CD4-positive, alpha-beta T cell treated with Interleukin-17A for 1 hour (primary cell): ENCODE measurements around the gene GRIK1.
"Not testable (repeated sequence)": the region's sequence is repeated elsewhere in the genome, so short reads cannot be mapped to it uniquely, and the experiment has no call there.

Experiments used
- DNase-seq: peaks from one replicate; pipeline ENCODE4 v3.0.0-alpha.2; 2020

GRIK1 gene

DNA sequence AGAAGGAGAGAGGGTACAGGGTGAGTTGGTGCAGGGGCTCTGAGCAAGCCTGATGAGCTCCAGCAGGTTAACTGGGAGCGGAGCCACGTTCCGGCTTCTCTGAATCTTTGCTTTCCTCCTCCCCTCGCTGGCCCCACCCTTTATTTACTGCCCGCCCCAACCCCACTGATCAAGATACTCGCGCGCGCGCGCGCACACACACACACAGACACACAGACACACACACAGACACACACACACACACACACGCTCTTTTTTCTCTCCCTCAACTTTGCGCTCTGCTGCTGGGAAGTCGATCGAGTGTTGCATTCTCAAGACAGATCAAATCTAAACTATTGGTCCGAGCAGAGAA lies at the start of gene GRIK1:
Gene GRIK1 (minus strand): TSS at position 73 of the 352 bp plus-strand sequence.
- no peak for DNase-seq

DNA sequence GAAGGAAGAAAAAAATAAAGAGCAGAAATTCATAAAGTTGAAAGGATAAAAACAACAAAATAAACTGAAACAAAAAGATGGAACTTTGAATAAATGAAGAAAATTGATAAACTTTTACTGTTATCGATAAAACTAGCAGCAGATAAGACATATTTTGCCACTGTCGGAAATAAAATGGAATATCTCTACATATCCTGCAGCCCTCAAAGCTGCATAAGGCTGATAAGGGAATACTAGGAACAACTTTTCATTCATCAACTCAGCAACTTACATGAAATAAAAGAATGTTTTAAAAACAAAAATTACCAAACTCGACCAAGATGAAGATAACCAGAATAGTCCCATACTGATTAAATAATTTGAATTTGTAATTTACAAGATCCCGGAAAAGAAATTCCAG lies 48.0 kb upstream of the GRIK1 start:
- no peak for DNase-seq

DNA sequence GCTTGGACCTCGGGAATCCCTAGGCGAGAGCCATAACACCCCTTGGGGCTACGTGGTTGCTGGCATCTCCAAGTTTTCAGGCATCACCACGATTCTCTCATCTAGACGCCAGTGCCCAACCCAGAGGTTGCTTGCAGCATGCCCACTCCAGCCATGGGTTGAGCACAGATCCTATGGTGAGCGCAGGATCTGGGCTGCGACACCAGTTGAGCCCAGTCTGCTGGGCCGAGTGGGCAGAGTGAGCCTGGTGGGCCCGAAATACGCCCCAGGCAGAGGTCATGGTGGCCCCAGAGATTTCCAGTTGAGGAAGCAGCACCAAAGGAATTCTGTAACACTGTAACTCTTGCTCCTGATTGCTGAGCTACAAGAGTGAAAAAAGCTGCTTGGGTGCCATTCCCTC lies 46.1 kb upstream of the GRIK1 start:
- DNase-seq = no peak

DNA sequence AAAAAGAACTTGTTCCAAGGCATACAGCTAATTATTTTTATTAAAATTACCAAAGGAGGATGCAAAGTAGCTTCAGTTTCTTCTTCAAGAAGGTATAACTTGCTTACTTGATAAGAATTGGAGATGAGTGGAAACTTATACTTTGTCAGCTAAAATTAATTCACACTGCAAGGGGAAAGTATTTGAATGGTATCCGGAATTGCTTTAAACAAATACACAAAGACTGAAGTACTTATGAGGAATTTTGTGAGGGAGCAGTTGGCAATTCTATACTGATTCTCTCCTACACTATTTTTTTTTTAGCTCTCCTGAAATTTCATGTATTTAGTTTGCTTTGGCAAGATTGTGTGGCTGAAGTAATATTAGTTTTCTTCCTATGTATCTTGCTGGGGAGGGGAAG lies 39.2 kb upstream of the GRIK1 start:
- no peak for DNase-seq

DNA sequence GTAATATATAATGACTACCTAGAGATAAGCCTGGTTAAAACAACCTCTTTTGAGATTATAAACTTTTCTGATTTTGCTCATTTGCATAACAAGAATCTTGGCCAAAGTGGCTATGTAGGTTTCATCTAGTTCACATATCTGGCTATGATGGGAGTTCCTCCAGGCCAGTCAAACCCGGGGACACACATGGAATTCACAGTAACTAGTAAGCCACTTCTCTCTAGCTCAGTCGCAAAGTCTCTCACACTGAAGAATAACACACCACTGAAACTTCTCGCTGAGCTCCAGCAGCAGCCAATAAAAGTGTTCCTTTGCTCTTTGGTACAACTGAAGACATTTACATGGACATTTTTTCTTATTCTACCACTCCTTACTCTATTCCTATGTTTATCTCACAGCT lies 36.0 kb upstream of the GRIK1 start:
- DNase-seq = no peak

DNA sequence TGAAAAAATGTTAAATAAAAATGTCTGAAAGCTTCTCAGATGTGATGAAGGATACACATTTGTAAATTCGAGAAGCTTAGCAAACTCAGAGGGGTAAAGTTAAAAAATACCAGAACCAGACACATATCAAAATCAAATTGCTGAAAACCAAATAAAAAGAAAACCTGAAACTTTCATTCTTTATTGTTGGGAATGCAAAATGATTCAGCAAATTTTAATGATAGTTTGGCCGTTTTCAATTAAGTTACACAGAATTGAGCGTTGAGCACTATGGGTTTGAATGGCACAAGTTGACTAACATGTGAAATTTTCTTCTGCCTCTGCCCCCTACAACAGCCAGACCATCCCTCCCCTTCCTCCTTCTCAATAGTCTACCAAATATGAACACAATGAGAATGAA lies 33.5 kb upstream of the GRIK1 start:
- DNase-seq = no peak

DNA sequence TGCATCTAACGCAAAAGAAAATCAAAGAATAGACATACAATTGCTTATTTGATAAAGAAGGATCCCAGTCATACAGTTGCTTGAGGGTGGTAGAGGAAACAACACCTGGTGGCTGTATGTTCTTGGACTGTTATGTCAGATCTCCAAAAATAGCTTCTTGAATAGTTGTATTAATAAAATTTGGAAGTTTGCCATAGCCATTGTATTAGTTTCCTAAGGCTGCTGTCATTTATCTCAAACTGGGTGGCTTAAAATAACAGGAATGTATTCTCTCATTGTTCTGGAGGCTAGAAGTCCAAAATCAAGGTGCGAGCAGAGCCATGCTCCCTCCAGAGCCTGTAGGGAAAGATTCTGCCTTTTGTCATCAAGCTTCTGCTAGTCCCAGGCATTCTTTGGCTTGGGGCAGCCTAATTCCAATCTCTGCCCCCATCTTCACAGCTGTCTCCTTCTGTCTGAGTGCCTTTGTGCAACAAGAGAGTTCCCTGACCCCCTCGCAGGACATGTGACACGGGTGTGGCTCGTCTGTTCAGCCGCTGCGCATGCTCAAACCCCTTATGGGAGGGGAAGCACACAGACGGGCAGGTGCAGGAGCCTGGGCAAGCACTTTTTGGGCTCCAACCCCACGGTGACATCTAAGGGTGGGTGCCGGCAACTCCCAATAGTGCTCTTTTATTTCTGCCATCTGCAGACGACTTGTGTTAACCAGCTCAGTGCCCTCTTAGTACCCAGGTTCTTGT lies 21.7 kb upstream of the GRIK1 start:
- DNase-seq = no peak

DNA sequence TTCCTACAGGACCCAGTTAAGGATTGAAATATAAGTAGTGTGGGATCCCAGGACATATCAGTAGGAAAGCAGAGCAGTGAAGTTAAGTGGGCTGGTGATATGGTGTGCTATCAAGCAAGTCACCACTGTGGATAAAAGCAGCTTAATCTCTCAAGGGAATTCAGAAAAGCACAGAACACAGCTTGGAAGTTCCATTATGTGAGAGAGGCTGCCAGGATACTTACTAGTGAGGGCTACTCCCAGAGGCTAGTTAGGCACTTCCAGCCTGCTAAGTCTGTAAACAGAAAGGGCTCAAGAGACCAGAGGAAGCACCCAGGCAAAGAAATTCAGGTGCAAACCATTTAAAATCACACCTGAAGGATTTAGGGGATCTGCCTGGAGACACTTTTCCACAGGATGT lies 18.8 kb upstream of the GRIK1 start:
- DNase-seq = no peak

DNA sequence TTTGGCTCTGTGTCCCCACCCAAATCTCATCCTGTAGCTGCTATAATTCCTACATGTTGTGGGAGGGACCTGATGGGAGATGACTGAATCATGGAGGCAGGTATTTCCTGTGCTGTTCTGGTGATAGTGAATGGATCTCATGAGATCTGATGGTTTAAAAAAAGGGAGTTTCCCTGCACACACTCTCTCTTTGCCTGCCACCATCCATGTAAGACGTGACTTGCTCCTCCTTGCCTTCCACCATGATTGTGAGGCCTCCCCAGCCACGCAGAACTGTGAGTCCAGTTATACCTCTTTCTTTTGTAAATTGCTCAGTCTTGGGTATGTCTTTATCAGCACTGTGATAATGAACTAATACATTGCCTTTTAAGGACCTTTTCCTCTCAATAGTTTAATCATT lies 18.2 kb upstream of the GRIK1 start:
- not testable (repeated sequence) for DNase-seq

DNA sequence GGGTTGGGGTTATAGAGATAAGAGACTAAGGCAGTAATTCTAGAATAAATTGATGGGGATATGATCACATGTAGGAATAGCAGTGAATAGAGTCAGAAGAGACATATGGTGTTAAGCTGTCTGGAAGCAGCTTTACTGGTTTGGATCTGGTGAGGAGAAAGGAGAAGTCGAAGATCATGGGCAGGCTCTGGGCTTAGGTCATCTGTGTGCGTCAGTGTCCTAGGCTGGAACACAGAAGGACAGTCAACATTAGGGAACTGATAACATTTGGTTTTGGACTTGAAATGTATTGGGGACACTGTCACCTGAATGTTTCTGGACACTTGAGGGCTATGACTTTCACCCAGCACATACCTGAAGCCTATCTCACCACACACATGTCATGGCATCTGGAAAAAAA lies 13.9 kb upstream of the GRIK1 start:
- no peak for DNase-seq

DNA sequence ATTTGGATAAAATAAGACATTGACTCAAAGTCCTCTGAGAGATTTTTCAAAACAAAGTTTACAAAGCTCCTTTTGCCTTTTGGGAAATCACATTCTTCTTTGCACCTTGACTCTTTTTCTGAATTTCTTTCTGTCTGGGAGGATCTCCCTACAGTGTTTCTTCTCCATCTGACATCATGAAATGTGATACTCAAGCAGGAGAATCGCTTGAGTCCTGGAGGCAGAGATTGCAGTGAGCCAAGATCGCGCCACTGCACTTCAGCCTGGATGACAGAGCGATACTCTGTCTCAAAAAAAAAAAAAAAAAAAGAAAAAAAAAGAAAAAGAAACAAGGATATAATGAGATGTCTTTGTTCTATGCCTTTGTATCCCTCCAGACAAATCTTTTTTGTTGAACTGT lies 13.3 kb upstream of the GRIK1 start:
- DNase-seq = no peak

DNA sequence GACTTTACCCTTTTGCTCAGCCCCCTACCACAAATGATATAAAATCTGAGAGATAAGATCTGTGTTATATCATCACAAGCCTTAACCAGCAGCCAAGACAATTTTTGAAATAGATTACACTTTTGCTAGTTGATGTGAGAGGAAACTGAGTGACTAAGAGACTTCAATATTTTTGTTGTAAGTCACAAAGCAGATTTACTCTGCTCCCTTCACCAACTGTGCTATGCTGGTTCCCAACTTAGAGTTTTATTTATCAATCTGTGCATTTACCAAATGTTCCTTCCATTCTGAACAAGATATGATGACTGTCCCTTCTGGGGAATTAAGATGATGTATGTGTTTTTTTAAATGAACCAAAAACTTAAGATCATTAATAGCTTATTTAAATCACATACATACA lies 12.1 kb upstream of the GRIK1 start:
- DNase-seq = no peak

DNA sequence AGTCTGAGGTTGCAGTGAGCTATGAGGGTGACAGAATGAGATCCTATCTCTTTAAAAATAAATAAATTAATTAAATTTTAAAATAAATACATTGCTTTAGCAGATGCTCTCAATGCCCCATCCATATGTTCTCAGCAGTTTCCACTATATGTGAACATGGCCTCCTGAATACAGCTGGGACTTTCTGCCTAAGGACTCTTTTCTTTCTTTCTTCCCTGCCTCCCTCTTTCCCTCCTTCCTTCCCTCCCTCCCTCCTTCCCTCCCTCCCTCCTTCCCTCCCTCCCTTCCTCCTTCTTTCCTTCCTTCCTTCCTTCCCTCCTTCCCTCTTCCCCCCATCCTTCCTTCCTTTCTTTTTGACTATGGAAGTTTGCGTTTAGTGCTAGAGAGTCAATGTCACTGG lies 10.2 kb upstream of the GRIK1 start:
- DNase-seq = no peak

DNA sequence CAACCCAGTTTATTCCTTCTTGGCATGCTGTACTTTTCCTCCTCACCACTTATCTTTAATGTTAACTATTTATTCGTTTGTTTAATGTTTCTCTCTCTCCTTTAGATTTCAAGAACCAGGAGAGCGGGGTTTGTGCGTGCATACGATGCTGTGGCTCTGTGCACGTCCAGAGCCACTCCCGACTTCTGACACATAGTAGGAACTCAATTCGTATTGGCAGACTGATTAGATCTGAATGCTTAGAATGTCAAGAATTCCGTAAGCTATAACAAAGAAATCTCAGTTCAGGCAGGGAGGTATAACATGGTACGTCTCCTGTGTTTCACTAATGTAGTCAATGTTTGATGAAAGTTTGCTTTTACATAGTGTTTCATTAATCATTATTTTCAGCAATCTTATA lies 7.3 kb upstream of the GRIK1 start:
- DNase-seq = no peak

DNA sequence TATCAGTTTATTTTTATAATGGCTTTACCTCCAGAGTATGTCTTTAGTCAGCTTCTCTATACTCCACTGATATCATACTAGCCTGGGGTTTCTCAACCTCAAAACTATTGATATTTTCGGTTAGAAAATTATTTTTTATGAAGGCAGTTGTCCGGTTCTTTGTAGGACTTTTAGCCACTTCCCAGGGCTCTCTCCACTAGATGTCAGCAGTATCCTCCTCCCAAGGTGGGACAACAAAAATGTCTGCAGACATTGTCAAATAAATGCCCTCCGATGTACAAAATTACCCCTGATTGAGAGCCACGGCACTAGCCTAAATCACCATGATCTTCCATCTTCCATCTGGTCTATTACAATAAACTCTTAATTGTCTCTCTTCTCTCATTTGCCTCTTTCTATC lies 4.1 kb upstream of the GRIK1 start:
- no peak for DNase-seq

DNA sequence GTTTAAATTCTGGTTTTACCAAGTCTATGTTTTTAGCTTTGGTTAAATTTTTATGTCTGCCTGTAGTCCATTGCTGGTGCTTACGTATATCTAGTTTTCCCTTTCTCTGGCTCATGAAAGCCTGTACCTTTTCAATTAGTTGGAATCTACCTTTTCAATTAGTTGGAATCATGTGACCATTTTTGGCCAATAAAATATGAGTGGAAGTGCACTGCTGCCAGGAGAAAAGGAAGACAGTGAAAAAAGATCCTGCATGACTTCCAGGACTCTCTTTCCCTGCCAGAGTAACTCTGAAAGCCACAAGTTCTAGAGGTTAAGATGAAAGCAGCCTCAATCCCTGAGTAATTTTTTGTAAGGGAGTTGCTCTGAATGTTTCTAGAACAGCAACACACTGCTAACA lies 2.2 kb upstream of the GRIK1 start:
- DNase-seq = no peak

DNA sequence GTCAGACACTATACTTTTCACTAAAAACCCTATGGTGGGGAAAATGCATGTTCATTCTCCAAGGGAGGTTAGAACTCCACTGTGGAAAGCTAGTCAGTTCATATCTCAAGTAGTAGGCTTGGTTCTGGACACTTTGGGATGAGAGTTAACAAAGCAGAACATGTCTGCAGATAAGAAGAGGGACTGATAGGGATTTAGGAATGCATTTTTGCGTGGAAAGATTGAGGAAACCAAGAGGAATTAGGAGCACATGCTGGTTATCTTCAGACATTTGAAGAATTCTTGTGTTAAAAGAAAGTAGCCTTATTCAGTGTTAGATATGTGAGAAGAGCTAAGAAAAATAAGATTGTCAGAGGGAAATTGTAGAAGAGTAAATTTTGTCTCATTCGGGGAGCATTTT lies 1.2 kb upstream of the GRIK1 start:
- DNase-seq = no peak

DNA sequence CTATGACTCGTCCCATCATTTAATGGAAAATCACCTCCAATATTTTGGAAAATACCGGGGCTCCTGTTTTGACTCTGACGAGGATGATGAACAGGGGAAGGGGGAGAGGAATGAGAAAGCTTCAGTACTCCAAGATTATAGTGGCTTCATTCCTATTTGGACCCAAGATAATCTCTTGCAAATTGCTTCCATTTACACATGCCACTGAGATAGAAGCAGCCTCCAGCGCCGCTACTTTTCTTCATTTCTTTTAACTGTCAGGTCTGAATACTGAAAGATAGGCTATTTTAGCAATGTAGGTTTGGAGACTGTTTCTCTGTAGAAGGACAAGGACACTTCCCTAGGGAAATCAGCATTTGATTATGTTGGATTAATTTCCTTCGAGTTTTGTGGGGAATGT lies 565 bp upstream of the GRIK1 start:
- DNase-seq = no peak

DNA sequence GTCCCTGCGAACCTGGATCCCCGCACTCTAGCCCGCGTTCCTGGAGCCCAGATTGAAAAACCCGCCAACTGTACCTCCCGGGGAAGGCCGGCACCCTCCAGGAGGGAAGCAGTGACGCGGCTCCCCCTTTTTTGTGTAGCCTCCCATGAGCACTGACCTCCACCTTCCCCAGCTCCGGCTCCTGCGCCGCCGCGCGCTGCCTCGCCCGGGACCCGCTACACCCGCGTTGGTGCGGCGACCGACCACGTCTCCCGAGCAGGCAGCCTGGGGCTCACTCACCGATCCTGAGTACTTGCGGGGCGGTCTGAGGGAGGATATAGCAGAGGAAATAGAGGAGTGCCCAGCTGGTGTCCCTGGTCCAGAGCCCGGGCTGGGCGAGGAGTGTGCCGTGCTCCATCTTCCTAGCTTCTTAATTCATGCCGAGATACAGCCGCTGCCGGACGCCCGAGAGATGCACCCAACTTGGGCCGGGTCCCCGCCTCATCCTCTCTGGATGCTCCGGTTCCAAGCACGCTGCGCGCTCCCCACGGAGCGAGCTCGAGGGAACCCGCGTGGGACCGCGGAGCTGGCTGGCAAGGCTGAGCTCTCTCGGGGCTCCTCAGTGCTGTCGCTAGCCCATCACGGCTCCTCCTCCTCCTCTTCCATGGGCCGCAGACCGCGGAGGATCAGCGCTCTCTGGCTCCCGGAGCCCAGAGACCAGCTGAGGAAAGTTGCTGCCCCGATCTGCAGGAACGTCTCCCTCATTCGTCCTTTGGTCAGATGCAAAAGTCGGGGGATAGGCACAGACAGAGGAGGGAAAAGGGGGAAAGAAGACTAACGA lies 482 bp downstream of the GRIK1 start:
- DNase-seq = no peak

DNA sequence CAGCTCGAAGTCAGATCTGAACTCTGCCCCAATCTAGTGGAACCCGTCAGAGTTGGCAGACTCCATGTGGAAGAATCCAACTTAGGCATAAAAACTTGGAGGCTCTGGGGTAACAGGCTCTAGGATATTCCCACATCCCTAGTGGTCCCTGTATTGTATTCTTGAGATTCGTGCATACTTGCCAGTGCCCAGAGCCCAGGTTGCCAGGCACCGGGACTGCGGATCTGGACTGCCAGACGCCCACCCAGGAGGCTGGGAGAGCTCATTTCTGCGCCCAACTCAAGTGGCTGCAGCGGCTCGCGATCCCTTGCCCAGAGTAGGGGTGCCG lies 1.1 kb downstream of the GRIK1 start:
- no peak for DNase-seq

DNA sequence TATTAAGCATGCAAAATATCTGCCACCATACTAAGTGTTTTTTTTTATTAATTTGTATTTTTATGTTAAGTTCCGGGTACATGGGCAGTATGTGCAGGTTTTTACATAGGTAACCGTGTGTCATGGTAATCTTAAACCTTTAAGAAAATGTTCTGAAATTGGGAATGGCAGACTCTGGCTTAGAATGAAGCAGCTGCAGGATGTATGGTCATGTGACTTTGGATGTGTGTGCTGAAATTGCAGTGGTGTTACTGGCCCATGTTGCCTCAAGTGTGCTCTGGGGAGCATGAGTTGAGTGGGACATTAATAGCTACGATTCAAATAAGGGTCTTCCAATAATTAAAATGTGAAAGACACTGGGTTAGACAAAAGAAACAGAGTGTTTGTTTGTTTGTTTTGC lies 6.7 kb downstream of the GRIK1 start:
- DNase-seq = no peak

DNA sequence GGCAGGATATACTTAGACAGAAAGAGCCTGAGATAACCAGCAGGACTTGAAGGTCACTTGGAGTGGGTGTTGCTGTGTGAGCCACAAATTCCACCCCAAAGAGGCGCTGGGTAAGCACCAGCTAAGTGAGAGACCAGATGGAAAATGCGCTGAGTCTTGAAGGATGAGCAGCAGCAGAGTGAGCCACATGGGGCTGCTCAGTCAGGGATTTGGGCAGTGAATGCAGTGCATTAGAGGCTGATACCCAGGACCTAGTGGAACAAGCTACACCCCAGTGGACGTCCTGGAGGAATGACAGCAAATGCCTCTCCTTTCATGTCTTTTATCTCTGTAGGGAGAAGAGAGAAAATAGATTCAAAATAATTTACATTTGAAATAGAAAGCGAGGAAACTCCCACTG lies 11.3 kb downstream of the GRIK1 start:
- DNase-seq = no peak

DNA sequence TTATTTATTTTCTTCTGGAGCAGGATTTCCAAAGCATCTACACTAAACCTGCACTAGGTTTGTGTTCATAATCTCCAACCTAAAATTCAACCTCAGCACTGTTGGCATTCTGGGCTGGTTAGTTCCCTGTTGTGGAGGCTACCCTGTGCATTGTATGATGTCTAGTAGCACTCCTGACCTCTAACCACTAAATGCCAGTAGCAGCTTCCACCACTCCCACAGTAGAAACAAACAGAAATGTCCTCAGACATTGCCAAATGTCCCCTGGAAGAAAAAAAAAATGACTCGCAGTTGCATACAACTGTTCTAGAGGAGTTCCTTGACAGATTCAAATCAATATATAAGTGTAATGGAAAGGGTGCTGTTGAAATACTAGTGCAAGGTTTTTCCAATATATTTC lies 18.9 kb downstream of the GRIK1 start:
- DNase-seq = no peak

DNA sequence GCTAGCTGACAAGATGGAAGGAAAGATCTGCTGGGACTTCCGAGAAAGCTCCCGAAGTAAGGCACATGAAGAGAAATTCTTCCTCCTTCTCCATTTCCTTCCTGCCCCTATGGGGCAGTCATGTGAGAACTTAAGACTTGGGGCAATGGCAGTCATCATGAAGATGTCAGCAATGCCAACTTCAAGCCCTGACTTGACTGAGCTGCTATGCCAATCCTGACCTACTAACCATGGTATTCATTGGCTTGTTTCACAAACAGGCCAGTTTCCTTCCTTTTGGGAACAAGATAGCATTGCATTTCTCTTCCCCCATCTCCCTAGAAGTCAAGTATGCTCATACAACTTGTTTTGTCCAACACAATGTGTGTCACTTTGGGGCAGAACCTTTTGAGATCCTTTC lies 25.5 kb downstream of the GRIK1 start:
- DNase-seq = no peak

DNA sequence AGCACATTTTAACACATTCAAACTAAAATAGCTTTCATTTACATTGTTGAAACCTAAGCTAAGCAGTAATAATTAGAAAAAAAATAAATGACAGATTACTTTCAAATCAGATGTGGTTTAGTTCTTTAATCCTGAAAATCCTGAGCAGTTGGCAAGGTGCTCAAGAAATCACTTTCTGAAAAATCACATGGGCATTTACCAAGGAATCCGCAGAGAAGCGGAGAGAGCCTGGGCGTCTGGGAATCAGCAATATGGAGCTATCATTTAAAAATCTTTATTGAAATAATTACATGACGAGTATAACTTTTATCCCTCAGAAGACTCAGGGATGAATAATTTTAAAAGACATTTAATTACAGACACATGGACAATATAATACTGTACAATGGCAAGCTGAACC lies 30.2 kb downstream of the GRIK1 start:
- DNase-seq = no peak
